ENCODE data around the gene RERE.

- TF ChIP-seq CTCF (IDR thresholded peaks at IDR 0.05) (no peak), POLR2A (IDR thresholded peaks at IDR 0.05) (peak in 1 of 2 donors; percentile 20)
These were observed 493.7 kb downstream of the RERE start for GRCh38 chr1:8323706-8324105.

Data from heart left ventricle (tissue), 13 donors.